Measurements from ENCODE around the gene TOP1.

DNA sequence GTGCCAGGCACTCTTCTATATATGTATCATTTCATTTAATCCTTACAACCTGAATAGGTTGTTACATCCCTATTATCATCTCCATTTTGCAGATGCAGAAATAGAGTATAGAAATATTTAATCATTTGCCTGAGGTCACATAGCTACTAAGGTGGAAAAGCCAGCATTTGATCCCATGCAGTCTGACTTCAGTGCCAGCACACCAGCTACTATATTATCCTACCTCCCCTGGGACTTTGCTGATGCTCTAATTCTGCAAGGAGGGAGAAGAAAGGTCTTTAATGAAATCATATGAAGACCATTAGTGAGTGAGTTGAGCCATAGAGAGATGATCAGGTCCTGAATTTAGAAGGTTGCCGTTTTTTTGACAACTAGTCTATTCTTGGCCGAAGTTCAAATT is 53.7 kb downstream of the TOP1 start:
- TF ChIP-seq, protein P1, sequence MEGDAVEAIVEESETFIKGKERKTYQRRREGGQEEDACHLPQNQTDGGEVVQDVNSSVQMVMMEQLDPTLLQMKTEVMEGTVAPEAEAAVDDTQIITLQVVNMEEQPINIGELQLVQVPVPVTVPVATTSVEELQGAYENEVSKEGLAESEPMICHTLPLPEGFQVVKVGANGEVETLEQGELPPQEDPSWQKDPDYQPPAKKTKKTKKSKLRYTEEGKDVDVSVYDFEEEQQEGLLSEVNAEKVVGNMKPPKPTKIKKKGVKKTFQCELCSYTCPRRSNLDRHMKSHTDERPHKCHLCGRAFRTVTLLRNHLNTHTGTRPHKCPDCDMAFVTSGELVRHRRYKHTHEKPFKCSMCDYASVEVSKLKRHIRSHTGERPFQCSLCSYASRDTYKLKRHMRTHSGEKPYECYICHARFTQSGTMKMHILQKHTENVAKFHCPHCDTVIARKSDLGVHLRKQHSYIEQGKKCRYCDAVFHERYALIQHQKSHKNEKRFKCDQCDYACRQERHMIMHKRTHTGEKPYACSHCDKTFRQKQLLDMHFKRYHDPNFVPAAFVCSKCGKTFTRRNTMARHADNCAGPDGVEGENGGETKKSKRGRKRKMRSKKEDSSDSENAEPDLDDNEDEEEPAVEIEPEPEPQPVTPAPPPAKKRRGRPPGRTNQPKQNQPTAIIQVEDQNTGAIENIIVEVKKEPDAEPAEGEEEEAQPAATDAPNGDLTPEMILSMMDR (IDR thresholded peaks at IDR 0.05 in 4 of 5, conservative IDR thresholded peaks at IDR 0.05 in 1 of 5): no peak
- TF ChIP-seq POLR2A (IDR thresholded peaks at IDR 0.05): no peak
